Endothelial cell of umbilical vein (primary cell): ENCODE measurements around the gene TMTC1. TPM values are rescaled to one million over a fixed set of nuclear protein-coding genes. Genes with fewer than 3 reads are reported as not detected.

Source experiments
- BruUV-seq: library from RNA; stranded (reverse); fragments of 400-500 nt; replicated peaks from 2 replicates; lab custom pipeline; 2021; lab: Mats Ljungman, UMichigan
- CTCF ChIA-PET: fragments of 300-600, 350-600 bp; sonication (Branson Sonifier 250); formaldehyde crosslinking; loops from one replicate; lab custom pipeline; 2021; ENCODE audit warnings: antibody characterized with exemption, inconsistent platforms; lab: Charles Lee
- POLR2A ChIA-PET: fragments of 300-600, 350-600 bp; sonication (Branson Sonifier 250); formaldehyde crosslinking; loops from one replicate; lab custom pipeline; 2021; ENCODE audit warnings: antibody characterized with exemption, inconsistent platforms; lab: Charles Lee
- DNase-seq: peaks from one replicate; pipeline ENCODE4 v3.0.0-alpha.2; 2011; ENCODE audit warnings: low read depth, low spot score
- FAIRE-seq: peaks from 2 replicates; lab custom pipeline; 2011; peaks lifted over from hg19 to GRCh38; lab: Jason Lieb, UNC
- H2AFZ ChIP-seq: 2 replicates; pipeline ENCODE4 v1.6.0; 2012; ENCODE audit warnings: low read depth, low read length, control low read depth, inconsistent platforms
- H3K27ac ChIP-seq: 2 replicates; pipeline ENCODE4 v1.5.1; 2011; ENCODE audit warnings: low read depth, mild to moderate bottlenecking, control low read depth, low read length, moderate library complexity; ENCODE audit not compliant: insufficient read depth
- H3K27me3 ChIP-seq, 2 experiments: 2 replicates each; pipeline versions ENCODE4 v1.6.0 to v1.6.1; 2011; ENCODE audit warnings: low read length in 2 of 2, mixed read lengths in 1 of 2; ENCODE audit not compliant: control insufficient read depth in 2 of 2, insufficient read depth in 2 of 2
- H3K36me3 ChIP-seq, 2 experiments: 2 replicates in 1 of 2; 3 replicates in 1 of 2; pipeline ENCODE4 v1.5.1; 2011; ENCODE audit warnings: low read length in 2 of 2, mild to moderate bottlenecking in 1 of 2, moderate library complexity in 1 of 2; ENCODE audit not compliant: control insufficient read depth in 2 of 2, insufficient read depth in 2 of 2; ENCODE audit errors: extremely low read depth in 1 of 2
- H3K4me1 ChIP-seq: 3 replicates; pipeline ENCODE4 v1.5.1; 2011; ENCODE audit warnings: mild to moderate bottlenecking, low read length; ENCODE audit not compliant: control insufficient read depth, insufficient read depth; ENCODE audit errors: extremely low read depth
- H3K4me2 ChIP-seq: 2 replicates; pipeline ENCODE4 v1.6.1; 2011; ENCODE audit warnings: low read length, control low read depth, mixed read lengths; ENCODE audit not compliant: insufficient read depth
- H3K4me3 ChIP-seq, 3 experiments: fragments of 200-600 bp in 1 of 3; sonication (generic), shearing (Covaris generic) in 1 of 3; replicated peaks in 1 of 3; 2 replicates each; pipeline ENCODE4 v1.5.1; 2011 to 2016; ENCODE audit warnings: control low read depth in 3 of 3, low read length in 3 of 3, mild to moderate bottlenecking in 2 of 3, inconsistent platforms in 1 of 3, low read depth in 1 of 3, moderate library complexity in 1 of 3; ENCODE audit not compliant: insufficient read depth in 1 of 3
- H3K79me2 ChIP-seq: 2 replicates; pipeline ENCODE4 v1.6.0; 2012; ENCODE audit warnings: low read length, inconsistent platforms; ENCODE audit not compliant: control insufficient read depth, insufficient read depth
- H3K9ac ChIP-seq: replicated peaks from 2 replicates; pipeline ENCODE3; 2011; ENCODE audit warnings: low read length, control low read depth; ENCODE audit not compliant: insufficient read depth; ENCODE audit errors: extremely low read depth
- H3K9me1 ChIP-seq: replicated peaks from 3 replicates; pipeline ENCODE4 v1.6.0; 2011; ENCODE audit warnings: mild to moderate bottlenecking, low read length; ENCODE audit not compliant: control insufficient read depth, insufficient read depth; ENCODE audit errors: extremely low read depth
- H3K9me3 ChIP-seq: replicated peaks from 2 replicates; pipeline ENCODE4 v1.5.1; 2012; ENCODE audit warnings: low read length, inconsistent platforms; ENCODE audit not compliant: control insufficient read depth, insufficient read depth
- H4K20me1 ChIP-seq: replicated peaks from 2 replicates; pipeline ENCODE3; 2011; ENCODE audit warnings: mild to moderate bottlenecking, low read length; ENCODE audit not compliant: control insufficient read depth, insufficient read depth; ENCODE audit errors: extremely low read depth
- FOS ChIP-seq: IDR thresholded peaks from 2 replicates; pipeline ENCODE4 v1.6.1; 2011; ENCODE audit warnings: mild to moderate bottlenecking, low read length, moderate library complexity, borderline replicate concordance; ENCODE audit not compliant: insufficient read depth
- GATA2 ChIP-seq: IDR thresholded peaks from 2 replicates; pipeline ENCODE4 v1.7.0; 2011; ENCODE audit warnings: low read depth, mild to moderate bottlenecking, moderate library complexity, mixed read lengths, low read length; ENCODE audit not compliant: insufficient read length, insufficient read depth
- JUN ChIP-seq: IDR thresholded peaks from 2 replicates; pipeline ENCODE4 v1.6.1; 2011; ENCODE audit warnings: borderline replicate concordance, low read depth; ENCODE audit not compliant: insufficient read length, insufficient read depth
- MYC ChIP-seq: IDR thresholded peaks from one replicate; pipeline ENCODE4 v1.6.1; 2011; ENCODE audit warnings: mild to moderate bottlenecking, low read depth, low read length
- POLR2A ChIP-seq: IDR thresholded peaks from 2 replicates; pipeline ENCODE4 v1.6.1; 2012; ENCODE audit warnings: low read depth, mild to moderate bottlenecking, control low read depth, low read length
- dilution Hi-C: fragments of 300-500 bp; cut with MboI; formaldehyde crosslinking; loops from one replicate; pipeline ENCODE4 v1.15.0; 2019; ENCODE audit warnings: low sequenced_read_pairs; ENCODE audit not compliant: extremely low pct_ligation_motif_present
- intact Hi-C: fragments of 100-400 bp; cut with micrococcal nuclease; formaldehyde crosslinking; loops from one replicate; pipeline ENCODE4 v1.10.0; 2022
- polyA plus RNA-seq, 4 experiments: library from polyadenylated mRNA; depleted of rRNA in 3 of 4; stranded (reverse) in 3 of 4; unstranded in 1 of 4; fragments of >200 nt; gene quantifications; 2 replicates each; pipeline versions ENCODE4 v1.2.1 to v1.2.3, GENCODE V29; 2011 to 2012; ENCODE audit warnings: missing spikeins in 1 of 4
- total RNA-seq: library from RNA; stranded (reverse); gene quantifications from 2 replicates; pipeline ENCODE4 v1.2.3, GENCODE V29; 2021
- TF ChIP-seq, protein P1 (sequence below), 2 donors: IDR thresholded peaks; 1 replicate in 1 of 2; 2 replicates in 1 of 2; pipeline ENCODE4 v1.5.1; 2011; ENCODE audit warnings: low read length in 2 of 2, mild to moderate bottlenecking in 2 of 2, moderate library complexity in 2 of 2, control low read depth in 1 of 2, inconsistent platforms in 1 of 2, low read depth in 1 of 2; ENCODE audit not compliant: insufficient read depth in 1 of 2; ENCODE audit errors: extremely low read depth in 1 of 2
- TF ChIP-seq, protein P2 (sequence below): IDR thresholded peaks from 2 replicates; pipeline ENCODE4 v1.6.1; 2011; ENCODE audit not compliant: insufficient read depth, insufficient read length

The TMTC1 gene
- total and polyA plus RNA-seq, 2 donors (not counting 3 experiments of a cell fraction or from before 2014, with no cell fraction given), result 5.4 to 5.9 TPM

DNA sequence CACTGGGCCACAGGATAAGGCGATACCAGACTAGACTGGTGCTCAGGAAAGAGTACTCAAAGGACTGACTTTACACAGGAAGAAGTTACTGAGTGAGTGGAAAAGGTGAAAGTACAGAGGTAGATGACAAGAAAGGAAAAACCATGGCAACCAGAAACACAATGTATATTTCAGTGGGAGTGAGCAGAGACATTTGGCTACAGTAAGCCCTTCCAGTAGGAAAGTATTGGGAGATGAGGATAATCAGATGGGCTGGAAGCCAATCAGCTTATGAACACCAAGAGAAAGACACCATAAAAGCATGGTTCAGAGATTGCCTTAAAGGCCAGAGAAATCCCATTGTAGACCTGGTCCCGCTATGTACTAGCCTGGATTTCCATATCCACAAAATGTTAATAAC is 51.6 kb downstream of the TMTC1 start:
- Histone ChIP-seq H3K4me2 (no peak overlapping the region), H3K9me1 (no peaks in the 10 kb centered on the region), H3K27ac (no peak overlapping the region), H3K4me1 (peaks cover 14% of the 10 kb centered on the region), H3K9me3 (no peaks in the 10 kb centered on the region), H3K27me3 (no peaks in the 10 kb centered on the region), H3K4me3 (no peak overlapping the region), H3K36me3 (no peaks in the 10 kb centered on the region), H4K20me1 (no peaks in the 10 kb centered on the region), H2AFZ (no peak overlapping the region), H3K9ac (no peak overlapping the region), H3K79me2 (no peaks in the 10 kb centered on the region)
- FAIRE-seq, result no peak
- TF ChIP-seq GATA2, result peak; percentile 42
- no peak for TF ChIP-seq POLR2A
- TF ChIP-seq FOS, result no peak
- TF ChIP-seq, protein P1, sequence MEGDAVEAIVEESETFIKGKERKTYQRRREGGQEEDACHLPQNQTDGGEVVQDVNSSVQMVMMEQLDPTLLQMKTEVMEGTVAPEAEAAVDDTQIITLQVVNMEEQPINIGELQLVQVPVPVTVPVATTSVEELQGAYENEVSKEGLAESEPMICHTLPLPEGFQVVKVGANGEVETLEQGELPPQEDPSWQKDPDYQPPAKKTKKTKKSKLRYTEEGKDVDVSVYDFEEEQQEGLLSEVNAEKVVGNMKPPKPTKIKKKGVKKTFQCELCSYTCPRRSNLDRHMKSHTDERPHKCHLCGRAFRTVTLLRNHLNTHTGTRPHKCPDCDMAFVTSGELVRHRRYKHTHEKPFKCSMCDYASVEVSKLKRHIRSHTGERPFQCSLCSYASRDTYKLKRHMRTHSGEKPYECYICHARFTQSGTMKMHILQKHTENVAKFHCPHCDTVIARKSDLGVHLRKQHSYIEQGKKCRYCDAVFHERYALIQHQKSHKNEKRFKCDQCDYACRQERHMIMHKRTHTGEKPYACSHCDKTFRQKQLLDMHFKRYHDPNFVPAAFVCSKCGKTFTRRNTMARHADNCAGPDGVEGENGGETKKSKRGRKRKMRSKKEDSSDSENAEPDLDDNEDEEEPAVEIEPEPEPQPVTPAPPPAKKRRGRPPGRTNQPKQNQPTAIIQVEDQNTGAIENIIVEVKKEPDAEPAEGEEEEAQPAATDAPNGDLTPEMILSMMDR (IDR thresholded peaks at IDR 0.05; ENCODE audit: extremely low read depth in 1 of 2, insufficient read depth in 1 of 2, low read depth in 1 of 2, low read length in 2 of 2), result no peak
- TF ChIP-seq, protein P2, sequence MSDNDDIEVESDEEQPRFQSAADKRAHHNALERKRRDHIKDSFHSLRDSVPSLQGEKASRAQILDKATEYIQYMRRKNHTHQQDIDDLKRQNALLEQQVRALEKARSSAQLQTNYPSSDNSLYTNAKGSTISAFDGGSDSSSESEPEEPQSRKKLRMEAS, result no peak
- TF ChIP-seq MYC, result no peak
- no peak for TF ChIP-seq JUN
- DNase-seq, result peak; percentile 75
- dilution Hi-C loops (no loop called here), intact Hi-C loops (no loop called here)
- ChIA-PET POLR2A (no interaction called here), CTCF (interaction anchor here (1.3 kb wide), 1 partner anchor 10 kb away, joined by 3 read pairs; no protein-coding TSS in a partner anchor)
- BruUV-seq, result no TSS peak
